NCI-H2196 (cell line): ENCODE results near the gene ELAPOR1.

Experiments
- DNase-seq: peaks from one replicate; lab custom pipeline; 2025; ENCODE audit not compliant: unreplicated experiment; lab: John Stamatoyannopoulos, UW

ELAPOR1 gene

GRCh38 chr1:109113590-109114341 lies at the start of gene ELAPOR1:
ELAPOR1 (plus strand) TSS chr1:109114115; CDS start chr1:109114184, 69 bp downstream.
- DNase-seq: peak; percentile 79

- no peak for DNase-seq
These were observed 48.8 kb upstream of the ELAPOR1 start for GRCh38 chr1:109065137-109065536.

GRCh38 chr1:109067883-109068282 lies 46.0 kb upstream of the ELAPOR1 start:
- no peak for DNase-seq

- no peak for DNase-seq
These were observed 44.6 kb upstream of the ELAPOR1 start for GRCh38 chr1:109069294-109069693.

- DNase-seq: peak; percentile 97
These were observed 38.1 kb upstream of the ELAPOR1 start, which contains the start of gene TAF13 for GRCh38 chr1:109075531-109076490. TAF13 (minus strand) TSS chr1:109076003; CDS start chr1:109075947, 56 bp downstream.

GRCh38 chr1:109078317-109078716 lies 35.6 kb upstream of the ELAPOR1 start:
- DNase-seq: no peak

- no peak for DNase-seq
These were observed 34.7 kb upstream of the ELAPOR1 start for GRCh38 chr1:109079240-109079622.

GRCh38 chr1:109080441-109081082 lies 33.4 kb upstream of the ELAPOR1 start:
- DNase-seq: no peak

GRCh38 chr1:109083501-109083900 lies 30.4 kb upstream of the ELAPOR1 start:
- no peak for DNase-seq

GRCh38 chr1:109083923-109084322 lies 30.0 kb upstream of the ELAPOR1 start:
- no peak for DNase-seq

- no peak for DNase-seq
These were observed 29.1 kb upstream of the ELAPOR1 start for GRCh38 chr1:109084563-109085517.

- peak; percentile 78 for DNase-seq
These were observed 24.5 kb upstream of the ELAPOR1 start for GRCh38 chr1:109089242-109090015.

- DNase-seq: peak; percentile 91
These were observed 23.5 kb upstream of the ELAPOR1 start, which contains the start of gene TMEM167B for GRCh38 chr1:109090196-109091077. TMEM167B (plus strand) TSS chr1:109090764; CDS start chr1:109090873, 109 bp downstream.

GRCh38 chr1:109091078-109091838 lies 22.7 kb upstream of the ELAPOR1 start:
- no peak for DNase-seq

GRCh38 chr1:109091839-109092193 lies 22.1 kb upstream of the ELAPOR1 start:
- no peak for DNase-seq

GRCh38 chr1:109094377-109094803 lies 19.5 kb upstream of the ELAPOR1 start:
- no peak for DNase-seq

- DNase-seq: no peak
These were observed 19.0 kb upstream of the ELAPOR1 start for GRCh38 chr1:109094871-109095270.

- DNase-seq: no peak
These were observed 18.3 kb upstream of the ELAPOR1 start for GRCh38 chr1:109095631-109096030.
